ENCODE results near the gene SRSF3. TPM values are rescaled to one million over a fixed set of nuclear protein-coding genes. Genes with fewer than 3 reads are reported as not detected.
"Not testable (repeated sequence)": the region's sequence is repeated elsewhere in the genome, so short reads cannot be mapped to it uniquely, and the experiment has no call there.

The SRSF3 gene
- total RNA-seq, 4 donors from 2014 or later: 98.8 to 239 (median 179) TPM

- peak in 1 of 2 donors; percentile 35 for DNase-seq
Measured at GRCh38 chr6:36599791-36600209, 5.6 kb downstream of the SRSF3 start.

DNA sequence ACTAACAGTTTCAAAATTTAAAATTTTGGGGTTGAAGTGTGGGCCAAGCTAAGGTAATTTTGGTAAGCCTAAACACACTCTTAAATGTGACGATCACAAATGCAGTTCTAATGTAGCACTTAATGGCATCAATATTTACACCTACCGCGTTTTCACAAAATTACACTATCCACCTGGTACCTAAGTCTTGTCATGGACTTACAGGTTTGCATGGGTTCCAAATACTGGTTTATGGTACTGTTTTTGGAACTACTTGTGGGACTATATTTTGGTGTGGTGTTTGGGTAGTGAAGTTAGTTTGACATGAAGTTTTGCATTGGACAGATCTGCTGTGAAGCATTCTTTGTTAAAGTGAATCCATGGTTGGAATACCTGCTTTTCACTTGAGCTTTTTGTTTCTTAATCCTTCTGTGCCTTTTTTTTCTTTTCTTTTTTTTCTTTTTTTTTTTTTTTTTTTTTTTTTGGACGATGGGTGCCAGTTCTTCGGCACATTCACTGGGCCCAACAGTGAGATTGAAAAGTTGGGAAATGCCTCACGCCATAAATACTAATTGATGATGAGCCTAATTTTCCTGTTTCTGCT lies 6.5 kb downstream of the SRSF3 start:
- intact Hi-C loops (cut with DNase I; ENCODE audit: low total_unique reads): no loop called here
- Histone ChIP-seq H3K27ac (peak overlapping the region in 1 of 2 donors; percentile 100), H3K27me3 (no peaks in the 10 kb centered on the region), H3K9me3 (no peaks in the 10 kb centered on the region), H3K4me3 (no peak overlapping the region), H3K36me3 (no peaks in the 10 kb centered on the region), H3K4me1 (peaks cover 3 to 14% of the 10 kb centered on the region in 2 donors)
- DNase-seq: no peak
- TF ChIP-seq, protein P1, sequence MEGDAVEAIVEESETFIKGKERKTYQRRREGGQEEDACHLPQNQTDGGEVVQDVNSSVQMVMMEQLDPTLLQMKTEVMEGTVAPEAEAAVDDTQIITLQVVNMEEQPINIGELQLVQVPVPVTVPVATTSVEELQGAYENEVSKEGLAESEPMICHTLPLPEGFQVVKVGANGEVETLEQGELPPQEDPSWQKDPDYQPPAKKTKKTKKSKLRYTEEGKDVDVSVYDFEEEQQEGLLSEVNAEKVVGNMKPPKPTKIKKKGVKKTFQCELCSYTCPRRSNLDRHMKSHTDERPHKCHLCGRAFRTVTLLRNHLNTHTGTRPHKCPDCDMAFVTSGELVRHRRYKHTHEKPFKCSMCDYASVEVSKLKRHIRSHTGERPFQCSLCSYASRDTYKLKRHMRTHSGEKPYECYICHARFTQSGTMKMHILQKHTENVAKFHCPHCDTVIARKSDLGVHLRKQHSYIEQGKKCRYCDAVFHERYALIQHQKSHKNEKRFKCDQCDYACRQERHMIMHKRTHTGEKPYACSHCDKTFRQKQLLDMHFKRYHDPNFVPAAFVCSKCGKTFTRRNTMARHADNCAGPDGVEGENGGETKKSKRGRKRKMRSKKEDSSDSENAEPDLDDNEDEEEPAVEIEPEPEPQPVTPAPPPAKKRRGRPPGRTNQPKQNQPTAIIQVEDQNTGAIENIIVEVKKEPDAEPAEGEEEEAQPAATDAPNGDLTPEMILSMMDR (IDR thresholded peaks at IDR 0.05): no peak
- TF ChIP-seq POLR2A (IDR thresholded peaks at IDR 0.05): no peak

More at GRCh38 chr6:36599791-36600209, 5.6 kb downstream of the SRSF3 start:
- Histone ChIP-seq H3K9me3 (no peaks in the 10 kb centered on the region), H3K4me1 (peaks cover 3 to 12% of the 10 kb centered on the region in 2 donors), H3K27me3 (no peaks in the 10 kb centered on the region), H3K36me3 (no peaks in the 10 kb centered on the region), H3K27ac (peak overlapping the region; percentile 14 to 100), H3K4me3 (peak overlapping the region in 1 of 2 donors; percentile 27)
- intact Hi-C loops (cut with DNase I; ENCODE audit: low total_unique reads): no loop called here
- no peak for TF ChIP-seq POLR2A (IDR thresholded peaks at IDR 0.05)
- TF ChIP-seq, protein P1 (IDR thresholded peaks at IDR 0.05): no peak

DNA sequence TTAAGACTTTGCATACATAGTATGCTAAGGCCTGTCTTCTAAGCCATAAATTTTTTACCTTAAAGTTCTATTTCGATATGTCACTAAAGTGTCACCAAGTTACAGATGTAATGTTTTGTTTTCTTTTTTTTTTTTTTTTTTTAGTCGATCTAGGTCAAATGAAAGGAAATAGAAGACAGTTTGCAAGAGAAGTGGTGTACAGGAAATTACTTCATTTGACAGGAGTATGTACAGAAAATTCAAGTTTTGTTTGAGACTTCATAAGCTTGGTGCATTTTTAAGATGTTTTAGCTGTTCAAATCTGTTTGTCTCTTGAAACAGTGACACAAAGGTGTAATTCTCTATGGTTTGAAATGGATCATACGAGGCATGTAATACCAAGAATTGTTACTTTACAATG lies 7.7 kb downstream of the SRSF3 start:
- H3K4me1 ChIP-seq: peaks cover 3 to 21% of the 10 kb centered on the region in 2 donors
- H3K27me3 ChIP-seq; H3K27ac ChIP-seq; H3K4me3 ChIP-seq; H3K9me3 ChIP-seq; DNase-seq; intact Hi-C loops (cut with DNase I; ENCODE audit: low total_unique reads); H3K36me3 ChIP-seq: not testable (repeated sequence)

DNA sequence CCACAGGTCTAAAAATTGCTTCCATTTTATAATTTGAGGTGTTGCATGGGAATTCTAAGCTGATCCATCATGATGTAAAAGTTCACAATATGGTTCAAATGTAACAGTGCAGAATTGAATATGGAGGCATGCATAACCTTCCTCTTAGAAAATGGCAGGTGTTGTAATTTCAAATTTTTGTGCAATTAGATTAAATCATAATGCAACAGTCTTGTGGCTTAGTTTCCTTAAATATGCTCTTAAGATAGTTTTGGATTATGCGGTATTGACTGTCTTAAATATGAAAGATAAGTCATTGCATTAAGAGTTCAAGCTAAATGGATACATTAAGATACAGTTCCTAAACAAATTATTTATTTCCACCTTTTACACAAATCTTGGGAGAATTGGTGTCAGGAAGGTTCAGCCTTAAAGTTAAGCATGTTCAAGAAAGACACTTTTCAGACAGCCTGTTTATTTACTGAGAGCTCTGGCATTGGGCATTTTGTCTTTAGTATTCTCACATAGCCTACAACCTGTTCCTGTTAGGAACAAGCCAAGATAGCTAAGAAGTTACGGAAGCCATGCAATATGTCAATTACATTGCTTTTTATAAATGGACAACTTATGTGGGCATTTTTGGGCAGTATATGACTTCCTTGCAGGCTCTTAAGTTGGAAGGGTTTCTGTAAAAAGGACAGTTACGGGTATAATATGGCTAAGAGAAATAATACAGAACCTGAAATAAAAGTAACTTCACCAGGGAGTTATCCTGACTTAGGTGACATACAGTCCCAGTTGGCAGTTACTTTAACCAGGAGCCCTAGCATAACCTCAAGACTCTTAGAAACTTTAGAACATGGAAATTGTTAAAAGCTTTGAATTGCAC lies 9.3 kb downstream of the SRSF3 start:
- no peaks in the 10 kb centered on the region for H3K9me3 ChIP-seq
- H3K4me1 ChIP-seq: peaks cover 0 to 16% of the 10 kb centered on the region in 2 donors
- DNase-seq: no peak
- no peak overlapping the region for H3K4me3 ChIP-seq
- H3K27me3 ChIP-seq: no peaks in the 10 kb centered on the region
- TF ChIP-seq, protein P1 (IDR thresholded peaks at IDR 0.05): no peak
- no peak for TF ChIP-seq POLR2A (IDR thresholded peaks at IDR 0.05)
- intact Hi-C loops (cut with DNase I; ENCODE audit: low total_unique reads): no loop called here
- H3K36me3 ChIP-seq: no peaks in the 10 kb centered on the region
- H3K27ac ChIP-seq: no peak overlapping the region

DNA sequence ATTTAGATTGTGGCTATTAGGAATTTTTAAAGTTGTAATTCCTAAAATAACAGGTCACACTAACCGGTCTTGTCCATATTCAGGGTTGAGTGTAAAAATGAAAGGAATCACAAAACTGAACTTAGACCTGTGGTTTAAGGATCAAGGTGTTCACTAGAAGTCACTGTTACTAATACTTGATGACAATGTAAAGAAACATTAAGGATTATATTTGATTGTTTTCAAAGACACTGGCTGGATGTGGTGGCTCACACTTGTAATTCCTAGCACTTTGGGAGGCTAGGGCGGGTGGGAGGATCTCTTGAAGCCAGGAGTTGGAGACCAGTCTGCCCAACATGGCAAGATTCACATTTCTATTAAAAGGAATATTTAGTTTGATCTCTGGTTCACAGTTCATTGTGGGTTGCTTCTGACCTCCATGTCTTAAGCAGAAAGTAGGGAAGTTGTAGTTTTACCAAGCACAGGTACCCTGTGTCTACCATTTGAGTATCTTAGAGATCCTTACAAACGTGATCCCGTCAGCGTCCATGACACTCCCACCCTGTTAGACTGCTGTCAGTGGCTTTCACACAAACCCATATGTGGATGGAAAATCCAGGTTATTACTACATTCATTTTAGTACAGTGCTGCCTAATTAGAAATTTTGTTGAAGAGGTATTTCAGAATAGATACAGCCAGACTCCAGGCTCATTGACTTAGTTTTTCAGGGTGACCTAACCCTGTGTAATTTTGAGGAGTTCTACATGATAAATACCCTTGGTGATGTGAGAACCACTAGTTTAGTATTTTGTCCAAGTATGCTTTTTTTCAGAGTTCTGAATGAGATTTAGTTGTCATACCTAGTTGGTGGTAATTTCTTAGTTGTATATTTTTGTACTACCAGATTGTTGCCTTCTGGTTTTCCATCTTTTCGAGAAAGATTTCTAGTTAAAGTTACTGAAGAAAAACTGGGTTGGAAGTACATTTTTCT lies 10.2 kb downstream of the SRSF3 start:
- no peak overlapping the region for H3K4me3 ChIP-seq
- no peaks in the 10 kb centered on the region for H3K9me3 ChIP-seq
- peaks cover 0 to 16% of the 10 kb centered on the region in 2 donors for H3K4me1 ChIP-seq
- DNase-seq: no peak
- intact Hi-C loops (cut with DNase I; ENCODE audit: low total_unique reads): no loop called here
- TF ChIP-seq, protein P1 (IDR thresholded peaks at IDR 0.05): no peak
- TF ChIP-seq POLR2A (IDR thresholded peaks at IDR 0.05): no peak
- no peaks in the 10 kb centered on the region for H3K36me3 ChIP-seq
- H3K27me3 ChIP-seq: no peaks in the 10 kb centered on the region
- no peak overlapping the region for H3K27ac ChIP-seq

Measured in uterus (tissue), 4 donors.